Testis (tissue), 2 donors: ENCODE measurements around the gene KRTAP5-6.

ENCODE experiments used
- CTCF ChIP-seq, 3 experiments: fragments of 450-650 bp in 2 of 3; fragments of 200-600 bp in 1 of 3; sonication (generic) in 1 of 3; IDR thresholded peaks; one replicate each; pipeline ENCODE4 v1.5.1; 2016 to 2019; ENCODE audit warnings: antibody characterized with exemption in 3 of 3, mild to moderate bottlenecking in 2 of 3, moderate library complexity in 1 of 3
- POLR2A ChIP-seq: fragments of 450-650 bp; IDR thresholded peaks from one replicate; pipeline ENCODE4 v1.6.1; 2017; ENCODE audit warnings: antibody characterized with exemption, mild to moderate bottlenecking, moderate library complexity

- TF ChIP-seq CTCF (IDR thresholded peaks at IDR 0.05) (no peak), POLR2A (no peak)
Observed at GRCh38 chr11:1719781-1720180, 22.8 kb downstream of the KRTAP5-6 start.
